GM12878 (cell line): ENCODE measurements around the gene KIAA1671. TPM values are rescaled to one million over a fixed set of nuclear protein-coding genes. Genes with fewer than 3 reads are reported as not detected.

ENCODE experiments used
- ATAC-seq: fragments of 200-7000 bp; cut with Tn5 transposase; 3 replicates; pipeline ENCODE4 v1.9.1; 2020; ENCODE audit warnings: mild to moderate bottlenecking, moderate library complexity
- BruUV-seq: library from RNA; stranded (reverse); fragments of 400-500 nt; replicated peaks from 2 replicates; lab custom pipeline; 2021; lab: Mats Ljungman, UMichigan
- CTCF ChIA-PET: fragments of 300-600 bp; sonication (Branson Sonifier 250); formaldehyde crosslinking; extraction: SDS; loops from one replicate; lab custom pipeline; 2021; ENCODE audit warnings: inconsistent platforms; lab: Yijun Ruan, JAX
- POLR2A ChIA-PET: fragments of 350-600 bp; formaldehyde crosslinking; extraction: SDS; loops from one replicate; lab custom pipeline; 2021; ENCODE audit warnings: inconsistent platforms; lab: Charles Lee
- RAD21 ChIA-PET: fragments of 300-600 bp; sonication (Branson Sonifier 250); formaldehyde crosslinking; loops from one replicate; lab custom pipeline; 2023; ENCODE audit warnings: antibody characterized with exemption; ENCODE audit not compliant: unreplicated experiment; lab: Charles Lee
- SMC1A ChIA-PET: fragments of 300-600 bp; sonication (Branson Sonifier 250); formaldehyde crosslinking; loops from one replicate; lab custom pipeline; 2023; ENCODE audit not compliant: unreplicated experiment, uncharacterized antibody; lab: Charles Lee
- DNase-seq: peaks from one replicate; pipeline ENCODE4 v3.0.0-alpha.2; 2011; ENCODE audit warnings: low read depth, low spot score
- FAIRE-seq: peaks from 3 replicates; lab custom pipeline; 2011; peaks lifted over from hg19 to GRCh38; lab: Jason Lieb, UNC
- H2AFZ ChIP-seq: 2 replicates; pipeline ENCODE4 v1.6.0; 2011; ENCODE audit warnings: low read depth, low read length, control low read depth; ENCODE audit not compliant: control insufficient read depth
- H3K27ac ChIP-seq: 2 replicates; pipeline ENCODE4 v1.5.1; 2011; ENCODE audit warnings: control low read depth; ENCODE audit not compliant: control insufficient read depth, insufficient read depth
- H3K27me3 ChIP-seq, 2 experiments: replicated peaks in 1 of 2; 2 replicates each; pipeline versions ENCODE4 v1.6.0 to v1.6.1; 2011; ENCODE audit warnings: low read length in 1 of 2; ENCODE audit not compliant: control insufficient read depth in 2 of 2, insufficient read depth in 2 of 2
- H3K36me3 ChIP-seq, 2 experiments: 2 replicates each; pipeline ENCODE4 v1.5.1; 2011; ENCODE audit warnings: low read length in 1 of 2; ENCODE audit not compliant: control insufficient read depth in 2 of 2, insufficient read depth in 2 of 2
- H3K4me1 ChIP-seq: 2 replicates; pipeline ENCODE4 v1.6.1; 2011; ENCODE audit warnings: mild to moderate bottlenecking, low read length, moderate library complexity, mixed read lengths; ENCODE audit not compliant: control insufficient read depth, insufficient read depth
- H3K4me2 ChIP-seq: 2 replicates; pipeline ENCODE4 v1.6.0; 2011; ENCODE audit warnings: control low read depth; ENCODE audit not compliant: control insufficient read depth, insufficient read depth
- H3K4me3 ChIP-seq: fragments of 200-600 bp; sonication (generic); 2 replicates; pipeline ENCODE4 v1.5.1; 2016
- H3K79me2 ChIP-seq: 2 replicates; pipeline ENCODE4 v1.6.0; 2011; ENCODE audit warnings: low read length; ENCODE audit not compliant: control insufficient read depth, insufficient read depth
- H3K9ac ChIP-seq: 2 replicates; pipeline ENCODE4 v1.8.0; 2011; ENCODE audit warnings: low read length, control low read depth, mixed read lengths; ENCODE audit not compliant: control insufficient read depth, insufficient read depth
- H3K9me3 ChIP-seq: replicated peaks from 3 replicates; pipeline ENCODE4 v1.5.1; 2011; ENCODE audit warnings: mild to moderate bottlenecking, low read length; ENCODE audit not compliant: control insufficient read depth, insufficient read depth
- H4K20me1 ChIP-seq: 2 replicates; pipeline ENCODE4 v1.6.0; 2011; ENCODE audit not compliant: control insufficient read depth, insufficient read depth
- CHD2 ChIP-seq: IDR thresholded peaks from 2 replicates; pipeline ENCODE4 v1.6.1; 2011; ENCODE audit warnings: low read depth, low read length, improper control_type of control experiment, borderline replicate concordance
- EP300 ChIP-seq, 2 experiments: fragments of 150-350 bp in 1 of 2; IDR thresholded peaks; 2 replicates each; pipeline ENCODE4 v1.6.1; 2011 to 2012; ENCODE audit warnings: low read depth in 2 of 2, low read length in 2 of 2, borderline replicate concordance in 1 of 2, improper control_type of control experiment in 1 of 2, inconsistent platforms in 1 of 2; ENCODE audit not compliant: control insufficient read depth in 1 of 2
- IRF4 ChIP-seq: IDR thresholded peaks from 2 replicates; pipeline ENCODE4 v1.6.1; 2011; ENCODE audit warnings: low read depth, low read length
- MTA3 ChIP-seq: IDR thresholded peaks from 2 replicates; pipeline ENCODE4 v1.6.1; 2012; ENCODE audit warnings: low read length, inconsistent platforms, borderline replicate concordance
- NR2F1 ChIP-seq: fragments of 450-650 bp; conservative IDR thresholded peaks from 2 replicates; pipeline ENCODE4 v1.6.1; 2017; ENCODE audit warnings: mild to moderate bottlenecking
- POLR2AphosphoS5 ChIP-seq: IDR thresholded peaks from 2 replicates; pipeline ENCODE4 v1.6.1; 2011; ENCODE audit warnings: mild to moderate bottlenecking, low read length, inconsistent platforms
- RAD21 ChIP-seq: IDR thresholded peaks from 2 replicates; pipeline ENCODE4 v1.6.1; 2011; ENCODE audit warnings: mild to moderate bottlenecking, low read depth, low read length, moderate library complexity; ENCODE audit not compliant: insufficient read depth
- RBBP5 ChIP-seq: fragments of 200-600 bp; sonication (generic); conservative IDR thresholded peaks from 2 replicates; pipeline ENCODE4 v1.6.1; 2016
- SUPT20H ChIP-seq: IDR thresholded peaks from 2 replicates; pipeline ENCODE4 v1.6.1; 2011; ENCODE audit warnings: low read depth, mild to moderate bottlenecking, low read length, moderate library complexity, borderline replicate concordance; ENCODE audit not compliant: control insufficient read depth
- WGBS: methylation state at CpG from one replicate; pipeline ENCODE4 v1.1.6; 2016; ENCODE audit warnings: low lambda C conversion rate; ENCODE audit not compliant: insufficient replicate concordance, insufficient coverage; ENCODE audit errors: missing lambda C conversion rate; 5-methylcytosine and 5-hydroxymethylcytosine counted together
- in situ Hi-C: fragments of 300-500 bp; cut with MboI; formaldehyde crosslinking; loops from 9 replicates; pipeline ENCODE4 v1.14.3; 2018; ENCODE audit warnings: mixed read lengths
- intact Hi-C: fragments of 100-400 bp; cut with micrococcal nuclease; formaldehyde crosslinking; loops from one replicate; pipeline ENCODE4 v1.14.2; 2022; ENCODE audit not compliant: unreplicated experiment
- polyA plus RNA-seq, 11 experiments: library from polyadenylated mRNA; depleted of rRNA in 4 of 11; unstranded in 6 of 11; stranded (reverse) in 5 of 11; fragments of >200 nt; fragmentation: Nextera tagmentation in 4 of 11; fragmentation: Illumina TruSeq in 1 of 11; extraction: Ambion mirVana in 4 of 11; extraction: Trizol in 1 of 11; gene quantifications; 1 replicate in 1 of 11; 2 replicates in 10 of 11; pipeline versions ENCODE4 v1.2.1 to v1.2.3, GENCODE V29; 2011 to 2016; ENCODE audit warnings: inconsistent platforms in 2 of 11, missing spikeins in 2 of 11, low read depth in 1 of 11
- total RNA-seq, 4 experiments: library from RNA; depleted of rRNA in 3 of 4; stranded (reverse); fragments of >200 nt in 3 of 4; fragmentation: Illumina TruSeq in 1 of 4; extraction: Trizol in 1 of 4; gene quantifications; 2 replicates each; pipeline versions ENCODE4 v1.2.1 to v1.2.3, GENCODE V29; 2013 to 2021
- TF ChIP-seq, protein P1 (sequence below): fragments of 450-650 bp; conservative IDR thresholded peaks from 2 replicates; pipeline ENCODE4 v1.6.1; 2017; ENCODE audit warnings: mild to moderate bottlenecking, moderate library complexity
- TF ChIP-seq, protein P2 (sequence below): IDR thresholded peaks from 2 replicates; pipeline ENCODE4 v1.6.1; 2012; ENCODE audit warnings: low read depth, low read length, improper control_type of control experiment
- TF ChIP-seq, protein P3 (sequence below): fragments of 450-650 bp; IDR thresholded peaks from 2 replicates; pipeline ENCODE4 v1.6.1; 2018; ENCODE audit warnings: borderline replicate concordance, mild to moderate bottlenecking; ENCODE audit not compliant: partially characterized antibody
- TF ChIP-seq, protein P4 (sequence below): fragments of 450-650 bp; IDR thresholded peaks from 2 replicates; pipeline ENCODE4 v1.6.1; 2016; ENCODE audit warnings: mild to moderate bottlenecking, moderate library complexity, borderline replicate concordance

KIAA1671 gene
- total and polyA plus RNA-seq, 10 of the 15 experiments (the other 5 are each of a cell fraction or from before 2014, with no cell fraction given) = 0.05 to 2.7 (median 0.33) TPM

DNA sequence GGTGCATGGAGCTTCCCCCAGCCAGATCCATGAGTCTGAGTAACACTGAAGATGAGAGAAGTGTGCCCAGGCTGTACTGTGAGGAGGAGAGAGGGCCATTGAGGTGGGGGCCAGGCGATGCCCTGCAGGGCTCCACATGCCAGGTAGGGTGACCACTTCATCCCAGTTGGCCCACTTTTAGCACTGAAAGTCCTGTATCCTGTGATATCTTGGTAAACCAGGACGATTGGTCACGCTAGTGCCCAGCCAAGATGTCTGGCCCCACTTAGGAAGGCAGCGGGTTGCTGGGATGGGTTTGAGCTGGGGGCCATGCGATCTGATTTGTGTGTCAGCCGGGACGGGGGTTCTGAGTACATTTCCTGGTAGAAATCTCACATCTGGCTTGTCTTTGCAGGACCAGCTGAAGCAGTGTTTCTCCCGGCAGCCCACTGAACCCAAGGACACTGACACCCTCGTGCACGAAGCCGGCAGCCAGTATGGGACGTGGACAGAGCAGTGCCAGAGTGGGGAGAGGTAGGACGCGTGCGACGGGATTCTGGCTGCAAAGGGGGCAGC lies 218.0 kb downstream of the KIAA1671 start:
- SMC1A ChIA-PET = interaction anchor here (0.8 to 3.5 kb wide), 5 partner anchors 11 to 94 kb away, joined by 3 to 32 read pairs (median 6); no protein-coding TSS in a partner anchor
- no peak overlapping the region for H2AFZ ChIP-seq
- intact Hi-C loops (loop anchor here (5.0 kb wide), 1 partner anchor 38 kb away; no protein-coding TSS in a partner anchor), in situ Hi-C loops (loop anchor here (5.0 kb wide), 1 partner anchor 88 kb away; no protein-coding TSS in a partner anchor)
- H3K9ac ChIP-seq = no peak overlapping the region
- DNase-seq (no peak), ATAC-seq (no peak), FAIRE-seq (no peak)
- H3K9me3 ChIP-seq = no peaks in the 10 kb centered on the region
- BruUV-seq = no TSS peak
- POLR2A ChIA-PET = no interaction called here
- H3K36me3 ChIP-seq = no peaks in the 10 kb centered on the region
- H3K4me1 ChIP-seq = no peaks in the 10 kb centered on the region
- CTCF ChIA-PET = interaction anchor here (0.7 to 10.9 kb wide), 5 partner anchors 36 to 110 kb away, joined by 3 to 160 read pairs (median 6); no protein-coding TSS in a partner anchor
- no peaks in the 10 kb centered on the region for H4K20me1 ChIP-seq
- H3K4me2 ChIP-seq = no peak overlapping the region
- WGBS = 48% methylated on average over 16 of the region's 16 CpGs
- RAD21 ChIA-PET = interaction anchor here (2.0 to 5.2 kb wide), 2 partner anchors 89 to 95 kb away, joined by 6 to 35 read pairs; no protein-coding TSS in a partner anchor
- H3K27ac ChIP-seq = no peak overlapping the region
- H3K79me2 ChIP-seq = no peaks in the 10 kb centered on the region
- peaks cover 0 to 4% of the 10 kb centered on the region in 2 experiments; a peak in 3 of 4 replicates for H3K27me3 ChIP-seq
- no peak overlapping the region for H3K4me3 ChIP-seq
- TF ChIP-seq, protein P1, sequence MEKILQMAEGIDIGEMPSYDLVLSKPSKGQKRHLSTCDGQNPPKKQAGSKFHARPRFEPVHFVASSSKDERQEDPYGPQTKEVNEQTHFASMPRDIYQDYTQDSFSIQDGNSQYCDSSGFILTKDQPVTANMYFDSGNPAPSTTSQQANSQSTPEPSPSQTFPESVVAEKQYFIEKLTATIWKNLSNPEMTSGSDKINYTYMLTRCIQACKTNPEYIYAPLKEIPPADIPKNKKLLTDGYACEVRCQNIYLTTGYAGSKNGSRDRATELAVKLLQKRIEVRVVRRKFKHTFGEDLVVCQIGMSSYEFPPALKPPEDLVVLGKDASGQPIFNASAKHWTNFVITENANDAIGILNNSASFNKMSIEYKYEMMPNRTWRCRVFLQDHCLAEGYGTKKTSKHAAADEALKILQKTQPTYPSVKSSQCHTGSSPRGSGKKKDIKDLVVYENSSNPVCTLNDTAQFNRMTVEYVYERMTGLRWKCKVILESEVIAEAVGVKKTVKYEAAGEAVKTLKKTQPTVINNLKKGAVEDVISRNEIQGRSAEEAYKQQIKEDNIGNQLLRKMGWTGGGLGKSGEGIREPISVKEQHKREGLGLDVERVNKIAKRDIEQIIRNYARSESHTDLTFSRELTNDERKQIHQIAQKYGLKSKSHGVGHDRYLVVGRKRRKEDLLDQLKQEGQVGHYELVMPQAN = no peak
- TF ChIP-seq EP300 (IDR thresholded peaks at IDR 0.05; ENCODE audit: borderline replicate concordance in 1 of 2, control insufficient read depth in 1 of 2, low read depth in 2 of 2, low read length in 2 of 2) (no peak), RAD21 (no peak), RBBP5 (no peak), MTA3 (no peak), POLR2AphosphoS5 (no peak), CHD2 (no peak), IRF4 (no peak), NR2F1 (no peak), SUPT20H (no peak)
- TF ChIP-seq, protein P2, sequence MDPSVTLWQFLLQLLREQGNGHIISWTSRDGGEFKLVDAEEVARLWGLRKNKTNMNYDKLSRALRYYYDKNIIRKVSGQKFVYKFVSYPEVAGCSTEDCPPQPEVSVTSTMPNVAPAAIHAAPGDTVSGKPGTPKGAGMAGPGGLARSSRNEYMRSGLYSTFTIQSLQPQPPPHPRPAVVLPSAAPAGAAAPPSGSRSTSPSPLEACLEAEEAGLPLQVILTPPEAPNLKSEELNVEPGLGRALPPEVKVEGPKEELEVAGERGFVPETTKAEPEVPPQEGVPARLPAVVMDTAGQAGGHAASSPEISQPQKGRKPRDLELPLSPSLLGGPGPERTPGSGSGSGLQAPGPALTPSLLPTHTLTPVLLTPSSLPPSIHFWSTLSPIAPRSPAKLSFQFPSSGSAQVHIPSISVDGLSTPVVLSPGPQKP = no peak
- TF ChIP-seq, protein P3, sequence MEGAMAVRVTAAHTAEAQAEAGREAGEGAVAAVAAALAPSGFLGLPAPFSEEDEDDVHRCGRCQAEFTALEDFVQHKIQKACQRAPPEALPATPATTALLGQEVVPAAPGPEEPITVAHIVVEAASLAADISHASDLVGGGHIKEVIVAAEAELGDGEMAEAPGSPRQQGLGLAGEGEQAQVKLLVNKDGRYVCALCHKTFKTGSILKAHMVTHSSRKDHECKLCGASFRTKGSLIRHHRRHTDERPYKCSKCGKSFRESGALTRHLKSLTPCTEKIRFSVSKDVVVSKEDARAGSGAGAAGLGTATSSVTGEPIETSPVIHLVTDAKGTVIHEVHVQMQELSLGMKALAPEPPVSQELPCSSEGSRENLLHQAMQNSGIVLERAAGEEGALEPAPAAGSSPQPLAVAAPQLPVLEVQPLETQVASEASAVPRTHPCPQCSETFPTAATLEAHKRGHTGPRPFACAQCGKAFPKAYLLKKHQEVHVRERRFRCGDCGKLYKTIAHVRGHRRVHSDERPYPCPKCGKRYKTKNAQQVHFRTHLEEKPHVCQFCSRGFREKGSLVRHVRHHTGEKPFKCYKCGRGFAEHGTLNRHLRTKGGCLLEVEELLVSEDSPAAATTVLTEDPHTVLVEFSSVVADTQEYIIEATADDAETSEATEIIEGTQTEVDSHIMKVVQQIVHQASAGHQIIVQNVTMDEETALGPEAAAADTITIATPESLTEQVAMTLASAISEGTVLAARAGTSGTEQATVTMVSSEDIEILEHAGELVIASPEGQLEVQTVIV = no peak
- TF ChIP-seq, protein P4, sequence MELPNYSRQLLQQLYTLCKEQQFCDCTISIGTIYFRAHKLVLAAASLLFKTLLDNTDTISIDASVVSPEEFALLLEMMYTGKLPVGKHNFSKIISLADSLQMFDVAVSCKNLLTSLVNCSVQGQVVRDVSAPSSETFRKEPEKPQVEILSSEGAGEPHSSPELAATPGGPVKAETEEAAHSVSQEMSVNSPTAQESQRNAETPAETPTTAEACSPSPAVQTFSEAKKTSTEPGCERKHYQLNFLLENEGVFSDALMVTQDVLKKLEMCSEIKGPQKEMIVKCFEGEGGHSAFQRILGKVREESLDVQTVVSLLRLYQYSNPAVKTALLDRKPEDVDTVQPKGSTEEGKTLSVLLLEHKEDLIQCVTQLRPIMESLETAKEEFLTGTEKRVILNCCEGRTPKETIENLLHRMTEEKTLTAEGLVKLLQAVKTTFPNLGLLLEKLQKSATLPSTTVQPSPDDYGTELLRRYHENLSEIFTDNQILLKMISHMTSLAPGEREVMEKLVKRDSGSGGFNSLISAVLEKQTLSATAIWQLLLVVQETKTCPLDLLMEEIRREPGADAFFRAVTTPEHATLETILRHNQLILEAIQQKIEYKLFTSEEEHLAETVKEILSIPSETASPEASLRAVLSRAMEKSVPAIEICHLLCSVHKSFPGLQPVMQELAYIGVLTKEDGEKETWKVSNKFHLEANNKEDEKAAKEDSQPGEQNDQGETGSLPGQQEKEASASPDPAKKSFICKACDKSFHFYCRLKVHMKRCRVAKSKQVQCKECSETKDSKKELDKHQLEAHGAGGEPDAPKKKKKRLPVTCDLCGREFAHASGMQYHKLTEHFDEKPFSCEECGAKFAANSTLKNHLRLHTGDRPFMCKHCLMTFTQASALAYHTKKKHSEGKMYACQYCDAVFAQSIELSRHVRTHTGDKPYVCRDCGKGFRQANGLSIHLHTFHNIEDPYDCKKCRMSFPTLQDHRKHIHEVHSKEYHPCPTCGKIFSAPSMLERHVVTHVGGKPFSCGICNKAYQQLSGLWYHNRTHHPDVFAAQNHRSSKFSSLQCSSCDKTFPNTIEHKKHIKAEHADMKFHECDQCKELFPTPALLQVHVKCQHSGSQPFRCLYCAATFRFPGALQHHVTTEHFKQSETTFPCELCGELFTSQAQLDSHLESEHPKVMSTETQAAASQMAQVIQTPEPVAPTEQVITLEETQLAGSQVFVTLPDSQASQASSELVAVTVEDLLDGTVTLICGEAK = no peak
